Pancreas (tissue), 10 donors: ENCODE results near the gene MINAR2. TPM values are rescaled to one million over a fixed set of nuclear protein-coding genes. Genes with fewer than 3 reads are reported as not detected.

Experiments used
- ATAC-seq, 4 donors: fragments of 200-7000 bp; cut with Tn5 transposase; one replicate each; pipeline versions ENCODE4 v1.8.0 to v1.9.1; 2020; ENCODE audit warnings: mild to moderate bottlenecking in 4 of 4, moderate library complexity in 4 of 4
- DNase-seq, 6 donors: peaks; one replicate each; pipeline ENCODE4 v3.0.0-alpha.2; 2020
- FAIRE-seq: peaks from 2 replicates; lab custom pipeline; 2012; peaks lifted over from hg19 to GRCh38; lab: Jason Lieb, UNC
- H3K27ac ChIP-seq, 4 donors: fragments of 200-600 bp; sonication (generic); 1 replicate in 3 of 4; 2 replicates in 1 of 4; pipeline versions ENCODE4 v1.5.0 to v1.8.0; 2020
- H3K27me3 ChIP-seq, 4 donors: fragments of 200-600 bp; one replicate each; pipeline ENCODE4 v1.8.0; 2021
- H3K36me3 ChIP-seq, 3 donors: fragments of 200-600 bp; sonication (generic) in 1 of 3; one replicate each; pipeline versions ENCODE4 v1.5.0 to v1.8.0; 2020 to 2021
- H3K4me1 ChIP-seq, 3 donors: fragments of 200-600 bp; one replicate each; pipeline ENCODE4 v1.8.0; 2021
- H3K4me3 ChIP-seq, 4 donors: fragments of 200-600 bp; sonication (generic) in 2 of 4; one replicate each; pipeline versions ENCODE4 v1.5.0 to v1.8.0; 2020 to 2021
- H3K9me3 ChIP-seq, 4 donors: fragments of 200-600 bp; one replicate each; pipeline ENCODE4 v1.8.0; 2021
- WGBS, 2 donors: extraction: QIAGEN DNeasy Blood & Tissue Kit; methylation state at CpG; one replicate each; pipeline ENCODE4 v1.1.7; 2013; 5-methylcytosine and 5-hydroxymethylcytosine counted together
- intact Hi-C, 3 donors: fragments of 100-400 bp; cut with DNase I; formaldehyde crosslinking; loops; one replicate each; pipeline versions ENCODE4 v1.11.1 to v1.14.2; 2022
- polyA plus RNA-seq, 2 donors: library from polyadenylated mRNA; stranded (reverse); fragments of 200-250 nt; gene quantifications; one replicate each; pipeline ENCODE4 v1.2.3, GENCODE V29; 2013
- total RNA-seq, 6 donors: library from RNA; stranded (reverse); fragmentation: NEBNext Ultra II Directional in 4 of 6; extraction: Animal tissue kit (Norgen Biotek cat#: 25700) in 4 of 6; gene quantifications; one replicate each; pipeline versions ENCODE4 v1.2.1 to v1.2.4, GENCODE V29; 2021 to 2023
- TF ChIP-seq, protein P1 (sequence below), 4 donors: fragments of 200-600 bp; sonication (generic) in 3 of 4; IDR thresholded peaks; one replicate each; pipeline versions ENCODE4 v1.5.0 to v1.8.0; 2021; ENCODE audit warnings: antibody characterized with exemption in 4 of 4
- donor health status: healthy with polysubstance abuse.
- donor health status: DM: no; HTN: no; CAD: no; lungs with moderate emphysema.
- donor health status: DM: no; HTN: no; CAD: no.
- donor health status: control.
- donor health status: control.
- donor health status: Bipolar disorder and iron deficiency.
- donor health status: DM: yes; HTN: yes; CAD: no.
- donor health status: DM: no; HTN: no; CAD: no.
- donor health status: DM: no; HTN: no; CAD: no.
- donor health status: DM: yes; HTN: yes; CAD: no.

MINAR2 gene
- total and polyA plus RNA-seq, 8 donors: not detected

DNA sequence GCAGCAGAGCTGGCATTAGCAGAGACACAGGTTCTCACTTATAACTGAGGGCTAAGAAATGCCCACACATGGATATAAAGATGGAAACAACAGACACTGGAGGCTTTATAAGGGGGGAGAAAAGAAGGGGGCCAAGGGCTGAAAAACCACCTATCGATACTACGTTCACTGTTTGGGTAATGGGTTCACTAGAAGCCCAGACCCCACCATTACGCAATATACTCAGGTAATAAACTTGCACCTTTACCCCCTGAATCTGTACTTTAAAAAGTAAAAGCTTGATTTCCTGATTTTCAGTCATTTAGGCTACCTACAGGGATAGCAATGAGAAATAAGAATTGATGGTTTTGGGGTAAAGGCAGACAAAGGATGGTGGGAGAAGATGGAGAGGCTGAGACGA, 1.9 kb upstream of the MINAR2 start:
- WGBS, 2 donors: 77 to 85% methylated on average over 4 of the region's 4 CpGs
- Histone ChIP-seq H3K36me3 (no peaks in the 10 kb centered on the region), H3K27me3 (no peaks in the 10 kb centered on the region), H3K4me1 (no peaks in the 10 kb centered on the region), H3K27ac (no peak overlapping the region), H3K4me3 (no peak overlapping the region), H3K9me3 (no peaks in the 10 kb centered on the region)
- no peak for ATAC-seq
- intact Hi-C loops: no loop called here
- no peak for FAIRE-seq
- TF ChIP-seq, protein P1, sequence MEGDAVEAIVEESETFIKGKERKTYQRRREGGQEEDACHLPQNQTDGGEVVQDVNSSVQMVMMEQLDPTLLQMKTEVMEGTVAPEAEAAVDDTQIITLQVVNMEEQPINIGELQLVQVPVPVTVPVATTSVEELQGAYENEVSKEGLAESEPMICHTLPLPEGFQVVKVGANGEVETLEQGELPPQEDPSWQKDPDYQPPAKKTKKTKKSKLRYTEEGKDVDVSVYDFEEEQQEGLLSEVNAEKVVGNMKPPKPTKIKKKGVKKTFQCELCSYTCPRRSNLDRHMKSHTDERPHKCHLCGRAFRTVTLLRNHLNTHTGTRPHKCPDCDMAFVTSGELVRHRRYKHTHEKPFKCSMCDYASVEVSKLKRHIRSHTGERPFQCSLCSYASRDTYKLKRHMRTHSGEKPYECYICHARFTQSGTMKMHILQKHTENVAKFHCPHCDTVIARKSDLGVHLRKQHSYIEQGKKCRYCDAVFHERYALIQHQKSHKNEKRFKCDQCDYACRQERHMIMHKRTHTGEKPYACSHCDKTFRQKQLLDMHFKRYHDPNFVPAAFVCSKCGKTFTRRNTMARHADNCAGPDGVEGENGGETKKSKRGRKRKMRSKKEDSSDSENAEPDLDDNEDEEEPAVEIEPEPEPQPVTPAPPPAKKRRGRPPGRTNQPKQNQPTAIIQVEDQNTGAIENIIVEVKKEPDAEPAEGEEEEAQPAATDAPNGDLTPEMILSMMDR (IDR thresholded peaks at IDR 0.05): no peak
- no peak for DNase-seq

DNA sequence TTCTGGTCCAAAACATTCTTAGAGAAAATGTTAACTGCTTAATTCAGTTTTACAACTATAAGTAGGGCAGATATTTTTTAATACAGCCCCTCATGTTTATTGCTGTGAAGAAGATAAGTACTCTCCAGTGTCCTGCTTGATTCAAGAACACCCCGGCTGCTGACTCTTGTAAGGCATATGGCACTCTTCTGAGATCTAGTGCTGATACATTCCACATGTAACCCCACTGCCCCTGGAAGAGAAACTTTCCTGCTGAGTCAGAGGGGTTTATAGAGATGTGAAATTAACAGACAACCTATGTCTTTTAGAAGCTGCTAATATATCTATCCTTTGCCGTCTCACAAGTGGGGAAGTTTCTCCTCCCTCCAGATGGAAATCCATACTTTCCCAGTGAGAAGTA, 1.0 kb upstream of the MINAR2 start:
- intact Hi-C loops: no loop called here
- Histone ChIP-seq H3K4me1 (no peaks in the 10 kb centered on the region), H3K27ac (no peak overlapping the region), H3K4me3 (no peak overlapping the region), H3K27me3 (no peaks in the 10 kb centered on the region), H3K9me3 (no peaks in the 10 kb centered on the region), H3K36me3 (no peaks in the 10 kb centered on the region)
- TF ChIP-seq, protein P1 (IDR thresholded peaks at IDR 0.05): no peak
- 75 to 93% methylated on average over 2 of the region's 2 CpGs for WGBS, 2 donors
- no peak for ATAC-seq
- FAIRE-seq: no peak
- DNase-seq: no peak

DNA sequence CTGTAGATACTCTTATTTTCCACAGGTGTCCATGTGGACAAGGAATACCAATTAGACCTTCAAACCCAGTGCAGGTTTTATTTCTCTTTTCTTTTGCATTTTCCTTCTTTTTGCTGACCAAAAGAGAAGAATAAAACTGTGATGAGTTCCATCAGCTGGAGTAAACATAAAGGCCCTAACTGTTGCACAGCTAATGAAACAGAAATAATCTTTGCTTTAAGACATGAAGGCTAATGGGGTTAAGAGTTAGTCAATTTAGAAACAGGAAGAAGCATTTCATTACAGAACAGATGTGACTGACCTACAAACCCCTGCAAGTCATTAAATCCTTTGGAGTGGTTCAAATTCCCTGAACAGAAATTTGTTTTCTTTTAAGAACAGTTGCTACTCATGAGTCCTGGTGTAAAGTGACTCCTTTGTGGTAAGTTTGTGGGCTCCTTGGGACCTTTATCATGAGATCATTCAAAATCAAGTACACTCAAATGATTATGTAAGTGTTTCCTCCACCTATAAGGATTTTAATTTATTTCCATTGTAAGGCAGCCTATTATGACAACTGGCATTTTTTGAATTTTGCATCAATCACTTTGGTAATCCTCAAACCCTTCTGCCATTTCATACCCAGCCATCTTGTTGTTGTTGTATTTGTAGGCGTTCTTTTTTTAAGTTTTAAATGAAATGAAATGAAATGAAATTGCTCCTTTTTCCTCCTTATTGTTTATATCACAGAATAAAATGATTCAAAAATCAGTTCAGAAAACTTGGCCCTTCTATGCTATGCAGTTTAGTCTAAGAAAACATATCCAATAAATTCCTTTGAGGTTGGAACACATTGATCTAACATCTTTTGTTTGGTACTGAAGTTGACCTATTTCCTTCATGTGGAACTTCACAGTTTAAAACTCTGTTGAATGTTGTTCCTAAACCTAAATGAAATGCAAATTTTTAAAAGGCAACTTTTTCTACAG, 1.3 kb downstream of the MINAR2 start:
- no peaks in the 10 kb centered on the region for H3K4me1 ChIP-seq
- FAIRE-seq (no peak), ATAC-seq (no peak), DNase-seq (no peak)
- no peak overlapping the region for H3K4me3 ChIP-seq
- 49 to 81% methylated on average over 1 of the region's 1 CpG for WGBS, 2 donors
- H3K27ac ChIP-seq: no peak overlapping the region
- H3K9me3 ChIP-seq: no peaks in the 10 kb centered on the region
- intact Hi-C loops: no loop called here
- TF ChIP-seq, protein P1 (IDR thresholded peaks at IDR 0.05): no peak
- no peaks in the 10 kb centered on the region for H3K36me3 ChIP-seq
- H3K27me3 ChIP-seq: no peaks in the 10 kb centered on the region

DNA sequence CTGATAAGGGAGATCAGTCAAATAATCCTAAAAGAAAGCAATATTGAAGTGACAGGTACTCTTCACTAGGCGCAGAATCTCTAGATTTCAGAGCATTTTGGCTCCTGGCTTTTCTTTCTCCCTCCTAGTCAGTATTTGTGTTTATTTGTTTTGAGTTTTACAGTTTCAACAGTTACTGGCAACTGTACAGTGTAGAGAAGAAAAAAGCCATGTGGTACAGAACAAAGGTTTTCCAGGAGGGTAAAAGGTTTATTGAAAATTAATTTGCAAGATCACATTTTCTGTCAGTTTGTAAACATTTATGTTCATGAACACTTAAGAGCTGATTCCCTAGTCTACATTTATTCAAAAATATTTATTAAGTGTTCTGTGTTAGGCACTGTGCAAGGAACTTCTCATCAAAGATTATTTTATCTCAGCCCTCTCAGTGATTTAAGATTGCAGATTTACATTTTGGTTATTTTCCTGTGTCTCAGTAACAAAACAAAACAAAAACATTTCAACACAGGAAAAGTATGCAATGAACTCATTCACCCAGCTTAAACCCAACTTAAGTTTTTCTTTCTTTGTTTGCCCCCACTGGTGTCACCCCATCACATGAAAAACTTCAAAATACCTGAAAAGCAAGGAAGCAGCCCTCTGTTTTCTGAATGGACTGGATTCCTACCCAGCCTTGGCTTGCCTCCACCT, 12.9 kb downstream of the MINAR2 start:
- intact Hi-C loops: loop anchor here in 1 of 3 donors (10.0 kb wide), 1 partner anchor 856 kb away; no protein-coding TSS in a partner anchor
- Histone ChIP-seq H3K36me3 (no peaks in the 10 kb centered on the region), H3K27me3 (no peaks in the 10 kb centered on the region), H3K4me1 (no peaks in the 10 kb centered on the region), H3K4me3 (no peak overlapping the region), H3K9me3 (no peaks in the 10 kb centered on the region), H3K27ac (no peak overlapping the region)
- 86 to 93% methylated on average over 1 of the region's 1 CpG for WGBS, 2 donors
- ATAC-seq (no peak), FAIRE-seq (no peak), DNase-seq (no peak)
- TF ChIP-seq, protein P1 (IDR thresholded peaks at IDR 0.05): no peak
